ENCODE data around the gene LIPC. TPM values are rescaled to one million over a fixed set of nuclear protein-coding genes. Genes with fewer than 3 reads are reported as not detected.

LIPC gene
- total RNA-seq, 1 experiment from 2014 or later: not detected

GRCh38 chr15:58490086-58490887 lies 58.5 kb downstream of the LIPC start:
- no peaks in the 10 kb centered on the region; a peak in 1 of 4 replicates for H3K9me3 ChIP-seq (ENCODE audit: control insufficient read depth in 1 of 2, insufficient read depth in 1 of 2, low read depth in 1 of 2, low read length in 2 of 2)
- no peaks in the 10 kb centered on the region for H3K36me3 ChIP-seq (ENCODE audit: control insufficient read depth in 1 of 2, insufficient read depth in 2 of 2, low read length in 2 of 2)
- no peaks in the 10 kb centered on the region for H4K20me1 ChIP-seq (ENCODE audit: insufficient read depth)
- RAD21 ChIA-PET (ENCODE audit: low non-redundant PET in 1 of 2, low total read pairs in 2 of 2, uncharacterized antibody in 2 of 2, unreplicated experiment in 2 of 2): no interaction called here
- intact Hi-C loops (cut with micrococcal nuclease): no loop called here
- H3K4me2 ChIP-seq (ENCODE audit: low read length): no peak overlapping the region
- ATAC-seq (no peak), DNase-seq (ENCODE audit: low read depth, low spot score) (no peak)
- no peaks in the 10 kb centered on the region for H3K27me3 ChIP-seq (ENCODE audit: insufficient read depth, low read length)
- BruUV-seq (replicated peaks): no TSS peak
- no peaks in the 10 kb centered on the region for H3K79me2 ChIP-seq (ENCODE audit: insufficient read depth, low read length)
- H3K27ac ChIP-seq (ENCODE audit: low read depth, low read length): no peak overlapping the region
- TF ChIP-seq EGR1 (IDR thresholded peaks at IDR 0.05; ENCODE audit: low read depth) (no peak), SIN3A (IDR thresholded peaks at IDR 0.05; ENCODE audit: low read depth) (no peak), ZNF274 (IDR thresholded peaks at IDR 0.05; ENCODE audit: low read depth, low read length) (no peak), YY1 (IDR thresholded peaks at IDR 0.05; ENCODE audit: extremely low read depth, insufficient replicate concordance, low read depth, low read length) (no peak), SP1 (IDR thresholded peaks at IDR 0.05; ENCODE audit: low read depth) (no peak), SRF (IDR thresholded peaks at IDR 0.05; ENCODE audit: low read depth) (no peak), MAX (IDR thresholded peaks at IDR 0.05) (no peak), RAD21 (IDR thresholded peaks at IDR 0.05; ENCODE audit: low read depth) (no peak), ELF1 (IDR thresholded peaks at IDR 0.05; ENCODE audit: borderline replicate concordance, low read depth) (no peak), TCF7L2 (IDR thresholded peaks at IDR 0.05; ENCODE audit: borderline replicate concordance, extremely low read depth, insufficient read depth, insufficient read length) (no peak), CTCF (IDR thresholded peaks at IDR 0.05 in 2 of 3, conservative IDR thresholded peaks at IDR 0.05 in 1 of 3; ENCODE audit: borderline replicate concordance in 1 of 3, insufficient read depth in 1 of 3, low read depth in 2 of 3, low read length in 2 of 3) (no peak), JUND (IDR thresholded peaks at IDR 0.05) (no peak), CBX3 (IDR thresholded peaks at IDR 0.05; ENCODE audit: low read depth) (no peak), ZFX (IDR thresholded peaks at IDR 0.05) (no peak), EZH2 (IDR thresholded peaks at IDR 0.05) (no peak), FOSL1 (IDR thresholded peaks at IDR 0.05; ENCODE audit: low read depth) (no peak), POLR2A (IDR thresholded peaks at IDR 0.05; ENCODE audit: borderline replicate concordance, extremely low read depth, insufficient read depth, insufficient read length) (no peak)
- TF ChIP-seq, protein P1, sequence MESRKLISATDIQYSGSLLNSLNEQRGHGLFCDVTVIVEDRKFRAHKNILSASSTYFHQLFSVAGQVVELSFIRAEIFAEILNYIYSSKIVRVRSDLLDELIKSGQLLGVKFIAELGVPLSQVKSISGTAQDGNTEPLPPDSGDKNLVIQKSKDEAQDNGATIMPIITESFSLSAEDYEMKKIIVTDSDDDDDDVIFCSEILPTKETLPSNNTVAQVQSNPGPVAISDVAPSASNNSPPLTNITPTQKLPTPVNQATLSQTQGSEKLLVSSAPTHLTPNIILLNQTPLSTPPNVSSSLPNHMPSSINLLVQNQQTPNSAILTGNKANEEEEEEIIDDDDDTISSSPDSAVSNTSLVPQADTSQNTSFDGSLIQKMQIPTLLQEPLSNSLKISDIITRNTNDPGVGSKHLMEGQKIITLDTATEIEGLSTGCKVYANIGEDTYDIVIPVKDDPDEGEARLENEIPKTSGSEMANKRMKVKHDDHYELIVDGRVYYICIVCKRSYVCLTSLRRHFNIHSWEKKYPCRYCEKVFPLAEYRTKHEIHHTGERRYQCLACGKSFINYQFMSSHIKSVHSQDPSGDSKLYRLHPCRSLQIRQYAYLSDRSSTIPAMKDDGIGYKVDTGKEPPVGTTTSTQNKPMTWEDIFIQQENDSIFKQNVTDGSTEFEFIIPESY (IDR thresholded peaks at IDR 0.05; ENCODE audit: extremely low read depth, insufficient replicate concordance, low read length): no peak
- TF ChIP-seq, protein P2, sequence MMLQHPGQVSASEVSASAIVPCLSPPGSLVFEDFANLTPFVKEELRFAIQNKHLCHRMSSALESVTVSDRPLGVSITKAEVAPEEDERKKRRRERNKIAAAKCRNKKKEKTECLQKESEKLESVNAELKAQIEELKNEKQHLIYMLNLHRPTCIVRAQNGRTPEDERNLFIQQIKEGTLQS (IDR thresholded peaks at IDR 0.05): no peak
- CTCF ChIA-PET: no interaction called here
- no peak overlapping the region for H3K4me3 ChIP-seq (replicated peaks in 1 of 2; ENCODE audit: low read depth in 1 of 2, low read length in 2 of 2)
- no peaks in the 10 kb centered on the region for H3K4me1 ChIP-seq (ENCODE audit: control insufficient read depth in 1 of 2, insufficient read depth in 2 of 2, low read length in 2 of 2)
- H3K9ac ChIP-seq (ENCODE audit: low read length): no peak overlapping the region
- POLR2A ChIA-PET: no interaction called here
- no peaks in the 10 kb centered on the region for H3K9me2 ChIP-seq (ENCODE audit: insufficient read depth)
- H2AFZ ChIP-seq (ENCODE audit: low read depth, low read length, poor library complexity, severe bottlenecking): no peak overlapping the region
